ENCODE results near the gene CCDC38.
"Not testable (repeated sequence)": the region's sequence is repeated elsewhere in the genome, so short reads cannot be mapped to it uniquely, and the experiment has no call there.

Gene CCDC38

GRCh38 chr12:95976416-95976832 is 34.0 kb upstream of the CCDC38 start:
- H3K4me3 ChIP-seq (ENCODE audit: low read depth, low read length) = no peak overlapping the region
- no peaks in the 10 kb centered on the region for H3K9me3 ChIP-seq
- TF ChIP-seq CTCF (IDR thresholded peaks at IDR 0.05; ENCODE audit: low read depth, low read length) = no peak
- H3K4me1 ChIP-seq = no peaks in the 10 kb centered on the region
- no peaks in the 10 kb centered on the region for H3K36me3 ChIP-seq
- H3K27me3 ChIP-seq = peaks cover 7% of the 10 kb centered on the region
- no peak for DNase-seq

GRCh38 chr12:95975491-95975890 is 33.1 kb upstream of the CCDC38 start:
- H3K36me3 ChIP-seq = no peaks in the 10 kb centered on the region
- H3K4me3 ChIP-seq (ENCODE audit: low read depth, low read length) = no peak overlapping the region
- DNase-seq = no peak
- no peaks in the 10 kb centered on the region for H3K4me1 ChIP-seq
- TF ChIP-seq CTCF (IDR thresholded peaks at IDR 0.05; ENCODE audit: low read depth, low read length) = no peak
- no peaks in the 10 kb centered on the region for H3K9me3 ChIP-seq
- peaks cover 5% of the 10 kb centered on the region for H3K27me3 ChIP-seq

- H3K4me1 ChIP-seq = no peaks in the 10 kb centered on the region
- no peak for DNase-seq
- no peak for TF ChIP-seq CTCF (IDR thresholded peaks at IDR 0.05; ENCODE audit: low read depth, low read length)
These were observed 31.9 kb upstream of the CCDC38 start for GRCh38 chr12:95974358-95974757.

GRCh38 chr12:95972832-95973456 is 30.5 kb upstream of the CCDC38 start:
- Histone ChIP-seq H3K4me1 (no peaks in the 10 kb centered on the region), H3K9me3 (no peaks in the 10 kb centered on the region), H3K36me3 (no peaks in the 10 kb centered on the region), H3K4me3 (ENCODE audit: low read depth, low read length) (no peak overlapping the region), H3K27me3 (peaks cover 5% of the 10 kb centered on the region; the same call in 1 of the 2 replicates)
- no peak for DNase-seq
- no peak for TF ChIP-seq CTCF (IDR thresholded peaks at IDR 0.05; ENCODE audit: low read depth, low read length)

More at GRCh38 chr12:95974358-95974757, 31.9 kb upstream of the CCDC38 start:
- H3K36me3 ChIP-seq = no peaks in the 10 kb centered on the region
- no peaks in the 10 kb centered on the region for H3K9me3 ChIP-seq
- no peak overlapping the region for H3K4me3 ChIP-seq (ENCODE audit: low read depth, low read length)
- H3K27me3 ChIP-seq = peaks cover 5% of the 10 kb centered on the region; the same call in 1 of the 2 replicates

GRCh38 chr12:95970905-95971304 is 28.5 kb upstream of the CCDC38 start:
- Histone ChIP-seq H3K9me3 (no peaks in the 10 kb centered on the region), H3K4me1 (no peaks in the 10 kb centered on the region), H3K27me3 (no peaks in the 10 kb centered on the region), H3K4me3 (ENCODE audit: low read depth, low read length) (no peak overlapping the region), H3K36me3 (no peaks in the 10 kb centered on the region)
- no peak for DNase-seq
- TF ChIP-seq CTCF (IDR thresholded peaks at IDR 0.05; ENCODE audit: low read depth, low read length) = no peak

GRCh38 chr12:95969116-95969515 is 26.7 kb upstream of the CCDC38 start:
- H3K4me3 ChIP-seq (ENCODE audit: low read depth, low read length); H3K4me1 ChIP-seq; H3K27me3 ChIP-seq; DNase-seq; H3K36me3 ChIP-seq; H3K9me3 ChIP-seq: not testable (repeated sequence)

Data from BE2C (cell line).